ENCODE data around the gene SUPT4H1.

The SUPT4H1 gene

GRCh38 chr17:58381124-58382035 is 29.4 kb upstream of the SUPT4H1 start:
- peak in 3 of 51 donors; percentile 4 to 17 (median 7) for DNase-seq

DNA sequence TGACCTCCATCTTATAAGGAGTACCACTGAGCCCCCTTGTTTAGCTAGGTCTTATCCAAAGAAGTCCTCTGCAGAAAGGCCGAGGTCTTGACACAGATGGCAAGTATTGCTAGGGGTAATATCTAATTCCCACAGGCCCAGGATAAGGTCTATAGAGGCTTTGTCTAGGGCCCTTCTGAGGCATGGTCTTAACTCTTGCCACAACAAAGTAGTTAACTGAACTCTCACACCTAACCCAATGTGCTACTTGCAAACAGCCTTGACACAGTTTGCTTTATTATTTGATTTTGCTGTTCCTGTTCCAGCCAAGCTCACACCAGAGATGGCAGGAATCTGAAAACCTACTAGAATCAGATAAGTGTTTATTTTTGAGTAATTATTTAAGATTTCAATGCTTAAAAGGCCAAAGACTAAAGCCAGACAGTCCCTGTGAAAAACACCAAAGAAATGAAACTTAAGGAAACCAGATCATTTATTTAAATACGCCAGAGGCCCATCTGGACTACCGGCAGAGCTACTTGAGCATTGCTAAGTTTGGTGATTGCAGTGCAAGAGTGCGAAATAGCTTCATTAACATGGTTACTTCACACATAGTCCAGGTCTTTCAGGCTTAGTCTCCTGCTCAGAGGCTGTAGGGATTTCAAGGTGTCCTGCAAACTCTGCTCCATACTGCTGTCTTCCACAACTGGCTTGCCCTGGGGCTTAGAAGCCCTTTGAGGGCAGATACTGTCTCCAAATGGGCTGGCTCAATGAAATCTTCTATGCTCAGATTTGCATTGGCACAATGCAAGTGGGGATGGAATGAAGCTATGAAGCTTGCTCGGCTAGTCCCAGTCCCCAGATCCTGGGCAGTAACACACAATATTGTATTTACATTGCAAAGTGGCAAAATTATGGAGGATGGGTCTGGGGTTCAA is 28.5 kb upstream of the SUPT4H1 start:
- no peak for DNase-seq

DNA sequence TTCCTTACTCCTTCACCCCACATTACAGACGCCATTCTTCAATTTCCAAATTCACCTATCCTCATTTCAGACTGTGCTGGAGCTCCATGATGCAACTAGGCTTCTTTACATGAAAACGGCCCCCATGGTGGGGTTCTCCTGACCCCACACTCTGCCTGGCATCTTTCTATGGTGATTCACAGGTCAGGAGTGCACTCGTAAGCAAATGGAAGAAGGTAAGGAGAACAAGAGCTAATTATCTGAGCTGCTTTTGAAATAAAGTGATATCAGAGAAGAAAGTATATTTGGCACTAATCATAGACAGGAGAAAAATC is 27.5 kb upstream of the SUPT4H1 start:
- no peak for DNase-seq

DNA sequence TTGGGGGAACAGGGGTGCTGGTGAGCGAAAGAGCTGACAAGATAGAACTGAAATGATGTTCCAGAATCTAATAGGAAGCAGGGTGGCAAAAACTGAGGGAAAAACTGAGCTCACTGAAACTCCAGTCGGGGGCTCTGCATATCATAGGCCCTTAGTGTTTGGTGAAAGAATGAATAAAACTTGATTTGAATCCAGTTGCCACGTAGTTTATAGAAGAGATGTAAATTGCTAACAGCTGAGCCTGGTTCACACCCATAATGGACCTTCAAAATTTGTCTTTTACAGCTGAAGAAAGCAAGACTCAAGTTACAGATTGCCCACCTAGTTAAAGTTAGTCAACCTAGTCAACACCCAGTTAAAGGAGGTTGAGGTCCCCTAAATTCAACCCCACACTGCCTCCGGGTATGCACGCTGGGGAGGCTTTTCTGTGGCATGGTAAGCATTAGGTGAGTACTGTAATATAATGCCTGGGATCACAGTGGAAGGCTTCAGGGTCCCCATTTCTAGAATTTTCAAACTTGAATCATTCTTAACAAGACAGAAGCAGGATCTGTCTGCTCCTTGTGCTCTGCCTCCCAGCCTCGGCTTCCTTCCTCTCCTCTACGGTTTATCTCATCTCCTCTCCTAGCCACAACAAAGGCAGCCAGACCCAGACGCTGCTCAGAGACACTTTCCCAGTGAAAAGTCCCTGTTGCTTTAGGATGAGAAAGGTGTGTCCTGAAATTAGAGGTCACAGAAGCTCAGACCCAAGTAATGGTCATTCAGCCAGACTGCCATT is 26.9 kb upstream of the SUPT4H1 start:
- no peak for DNase-seq

- no peak for DNase-seq
Measured at GRCh38 chr17:58377661-58378060, 25.7 kb upstream of the SUPT4H1 start.

- no peak for DNase-seq
Measured at GRCh38 chr17:58377093-58377601, 25.1 kb upstream of the SUPT4H1 start.

- DNase-seq, result no peak
Measured at GRCh38 chr17:58376472-58377000, 24.5 kb upstream of the SUPT4H1 start.

DNA sequence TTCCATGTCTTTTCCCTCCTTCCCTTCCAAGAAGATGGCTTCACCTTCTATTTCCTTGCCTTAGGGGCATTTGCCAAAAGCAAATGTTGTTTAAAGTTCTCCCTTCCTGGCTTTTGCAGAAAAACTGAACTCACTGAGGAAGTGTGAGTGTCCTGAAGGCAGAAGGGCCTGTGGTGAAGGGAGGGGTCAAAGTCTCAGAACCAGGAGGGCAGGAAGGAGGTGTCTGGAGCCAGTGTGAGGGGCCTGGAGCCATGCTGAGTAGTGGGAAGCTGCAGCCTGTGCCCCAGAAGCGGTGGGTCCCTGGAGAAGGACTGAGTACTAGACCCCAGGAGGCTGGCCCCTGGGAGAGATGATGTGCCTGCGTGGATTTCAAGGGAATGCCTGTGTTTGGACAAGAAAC is 23.8 kb upstream of the SUPT4H1 start:
- no peak for DNase-seq

DNA sequence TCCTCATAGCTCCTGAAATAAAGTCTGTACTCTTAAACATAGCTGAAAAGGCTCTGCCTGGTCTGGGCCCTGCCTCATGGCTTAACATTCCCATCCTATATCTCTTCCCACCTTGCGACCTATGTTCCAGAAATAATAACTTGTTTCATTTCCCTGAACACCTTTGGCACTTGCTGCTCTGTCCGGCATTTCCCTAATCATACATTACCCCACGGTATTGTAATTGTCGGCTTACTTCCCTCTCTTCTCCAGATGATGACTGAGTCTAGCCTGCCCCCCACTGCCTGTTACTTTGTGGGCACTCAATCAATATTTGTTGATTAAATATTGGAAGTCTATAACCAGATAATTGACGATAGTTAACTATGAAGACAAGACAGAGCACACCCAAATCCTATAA is 23.3 kb upstream of the SUPT4H1 start:
- no peak for DNase-seq

DNA sequence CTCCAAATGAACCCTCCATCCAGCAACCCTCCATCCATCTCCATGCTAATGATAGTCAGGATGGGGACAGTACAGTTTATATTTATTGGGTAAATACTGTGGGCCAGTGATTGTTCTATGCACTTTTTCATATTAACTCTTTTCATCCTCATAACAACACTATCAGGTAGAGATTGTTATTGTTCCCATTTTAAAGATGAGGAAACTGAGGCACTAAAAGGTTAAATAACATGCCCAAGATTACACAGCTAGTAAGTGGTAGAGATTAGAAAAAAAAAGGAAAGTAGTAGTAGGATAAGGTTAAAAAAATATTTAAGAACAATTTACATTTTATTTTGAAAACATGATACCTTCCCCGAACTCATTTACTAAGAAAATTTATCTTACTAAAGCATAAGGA is 21.9 kb upstream of the SUPT4H1 start:
- no peak for DNase-seq

DNA sequence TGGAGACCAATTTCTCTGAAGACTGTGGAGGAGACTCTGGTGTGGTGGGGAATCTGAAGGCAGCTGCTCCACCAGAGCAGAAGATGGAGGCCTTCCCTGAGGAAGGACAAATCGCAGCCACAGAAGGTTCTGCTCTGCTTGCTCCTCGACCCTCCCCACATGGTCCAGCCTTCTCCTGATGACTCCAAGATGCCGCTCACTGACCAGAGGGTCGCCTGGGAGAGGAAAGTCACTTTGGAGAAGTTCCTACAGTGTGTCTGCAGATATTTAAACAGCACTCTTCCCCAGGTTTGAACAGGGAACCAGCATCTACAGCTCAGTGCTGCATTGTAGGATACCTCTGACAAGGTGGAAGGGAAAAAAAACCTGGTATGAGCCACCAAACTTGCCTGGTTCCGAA is 21.0 kb upstream of the SUPT4H1 start:
- DNase-seq, result no peak

DNA sequence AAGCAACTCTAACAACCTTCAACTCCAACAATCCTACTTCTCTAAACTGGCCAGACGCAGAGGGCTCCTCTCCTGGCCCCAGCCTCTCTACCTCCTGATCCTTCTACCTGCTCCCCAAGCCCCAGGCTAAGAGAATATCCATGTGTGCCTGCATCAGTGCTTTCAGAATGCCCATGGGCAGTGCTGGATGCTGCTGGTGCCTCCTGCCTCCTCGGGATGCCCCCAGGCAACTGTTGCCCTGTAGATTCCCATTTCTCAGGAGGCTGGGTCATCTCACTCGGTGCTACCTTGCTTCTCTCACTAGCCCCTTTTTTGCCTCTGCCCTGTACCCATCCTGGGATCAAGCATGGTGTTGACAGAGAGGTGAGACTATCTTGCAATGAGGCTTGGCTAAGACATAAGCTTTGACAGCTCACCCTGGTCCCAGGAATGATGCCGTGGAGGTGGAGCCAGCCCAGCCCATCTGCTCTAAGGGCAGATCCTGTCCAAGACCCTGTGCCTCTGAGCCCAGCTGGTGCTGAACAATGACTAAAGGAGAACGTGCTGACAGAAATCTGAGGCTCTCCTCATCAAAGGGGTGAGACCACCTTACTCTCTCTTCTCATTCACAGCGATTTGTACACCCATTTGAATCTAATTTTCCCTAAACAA is 19.4 kb upstream of the SUPT4H1 start:
- no peak for DNase-seq

DNA sequence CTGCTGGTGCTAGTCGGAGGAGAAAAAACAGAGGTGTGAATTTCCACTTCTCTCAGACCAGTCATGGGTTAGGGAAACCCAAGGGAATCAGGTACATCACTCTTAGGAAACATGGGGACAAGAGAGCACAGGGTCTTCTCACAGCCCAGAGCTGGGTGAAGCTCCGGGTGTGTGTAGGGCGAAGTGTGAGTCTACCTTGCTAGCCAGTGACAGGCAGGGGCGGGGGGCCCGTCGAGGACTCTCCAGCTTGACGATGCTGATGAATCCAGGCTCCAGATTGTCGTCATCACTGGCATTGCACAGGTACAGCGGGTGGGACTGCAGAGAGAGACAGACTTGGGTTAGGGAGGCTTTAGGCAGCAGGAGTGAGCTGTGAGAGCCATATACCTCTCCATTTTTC is 18.7 kb upstream of the SUPT4H1 start:
- no peak for DNase-seq

DNA sequence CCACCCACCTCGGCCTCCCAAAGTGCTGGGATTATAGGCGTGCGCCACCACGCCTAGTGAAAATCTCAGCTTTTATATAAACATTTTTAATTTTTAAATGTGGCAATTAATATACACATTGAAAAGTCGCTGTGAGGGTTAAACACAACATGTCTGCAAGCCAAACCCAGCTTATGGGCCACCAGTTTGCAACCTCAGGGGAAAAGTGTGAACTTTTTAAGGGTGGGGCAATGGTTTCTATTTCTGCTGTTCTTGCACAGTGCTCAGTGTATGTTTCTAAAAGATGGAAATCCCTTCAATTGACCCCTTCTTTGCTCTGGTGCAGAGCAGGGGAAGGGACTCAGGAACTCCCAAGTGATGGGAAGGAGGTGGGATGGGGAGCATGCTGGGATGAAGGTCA is 18.3 kb upstream of the SUPT4H1 start:
- DNase-seq, result no peak

GRCh38 chr17:58369214-58370031 is 17.4 kb upstream of the SUPT4H1 start:
- no peak for DNase-seq

DNA sequence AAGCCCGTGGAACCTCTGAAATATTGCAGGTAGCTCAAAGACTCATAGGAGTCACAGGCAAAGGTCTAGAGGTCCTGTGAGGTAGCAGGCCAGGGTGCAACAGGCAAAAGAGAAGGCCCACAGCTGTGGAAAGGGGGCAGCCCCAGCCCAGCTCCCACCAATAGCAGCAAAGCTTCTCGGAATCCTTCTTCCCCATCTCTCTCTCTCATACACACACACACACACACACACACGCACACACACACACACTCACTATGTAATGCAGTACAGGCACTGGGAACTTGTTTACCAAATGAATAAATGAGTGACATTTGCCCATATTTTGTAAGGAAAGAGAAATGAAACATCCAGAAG is 16.8 kb upstream of the SUPT4H1 start:
- DNase-seq, result no peak

GRCh38 chr17:58367461-58367860 is 15.5 kb upstream of the SUPT4H1 start:
- no peak for DNase-seq

DNA sequence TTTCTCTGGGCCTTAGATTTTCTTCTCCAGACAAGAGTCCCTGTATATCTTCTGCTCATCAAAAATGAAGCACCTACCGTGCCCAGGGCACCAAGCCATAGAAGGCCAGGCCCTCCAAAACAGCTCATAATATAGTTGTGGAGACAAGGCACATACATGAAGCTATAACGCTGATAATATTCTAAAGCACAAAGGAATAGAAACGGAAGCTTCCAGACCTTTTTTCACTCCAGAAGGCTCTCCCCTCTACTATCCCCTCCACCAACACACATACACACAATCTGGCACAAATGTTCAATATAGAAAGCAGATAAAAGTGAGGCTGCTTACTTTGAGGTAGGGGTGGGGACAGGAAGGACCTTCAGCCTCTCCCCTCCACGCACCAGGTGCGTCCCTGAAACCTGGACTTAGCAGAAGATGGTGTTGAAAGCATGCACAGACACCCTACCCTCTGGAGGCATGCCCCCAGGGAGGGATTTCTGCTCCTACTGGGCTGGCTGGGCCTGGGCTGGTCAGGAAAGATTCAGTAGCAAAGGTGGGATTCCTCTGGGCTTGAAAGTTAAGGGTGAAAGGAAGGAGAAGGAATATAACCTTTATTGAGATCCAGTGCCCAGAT is 14.1 kb upstream of the SUPT4H1 start:
- no peak for DNase-seq

DNA sequence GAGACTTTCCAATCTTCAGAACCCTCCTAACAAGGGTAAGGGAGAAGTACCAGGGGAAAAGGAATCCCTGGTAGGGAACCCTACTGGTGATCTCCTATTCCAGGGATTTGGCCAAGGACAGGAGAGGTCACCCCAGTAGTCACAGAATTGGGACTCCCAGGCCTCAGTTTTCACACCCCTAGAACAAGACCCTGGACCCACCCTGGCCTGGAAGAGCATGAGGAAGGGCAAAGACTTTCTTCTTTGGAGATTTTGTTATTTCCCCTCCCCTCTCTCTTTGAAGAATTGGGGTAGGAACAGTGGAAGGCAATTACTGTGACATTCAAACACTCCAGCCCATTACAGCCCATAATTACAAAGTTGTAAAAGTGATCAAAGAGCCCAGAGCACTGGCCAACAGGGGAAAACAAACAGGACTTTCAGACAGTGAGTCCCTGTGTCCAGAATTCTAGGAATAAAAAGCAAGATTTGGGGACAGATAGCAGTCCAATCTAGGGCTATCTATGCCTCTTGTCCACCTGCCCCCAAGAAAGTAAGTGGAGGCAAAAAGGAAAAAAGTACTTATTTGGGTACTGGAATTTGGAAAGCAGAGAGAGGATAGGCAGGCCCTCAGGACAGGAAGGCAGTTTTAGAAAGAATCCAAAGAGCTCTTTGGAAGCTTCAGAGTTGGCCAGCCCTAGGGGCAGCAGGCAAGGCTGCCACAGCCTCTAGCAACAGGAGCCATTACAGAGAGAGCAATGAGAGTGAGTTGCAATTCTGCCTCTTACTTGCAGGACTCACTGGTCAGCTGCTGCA is 13.4 kb upstream of the SUPT4H1 start:
- DNase-seq, result no peak

Data from hypothalamus (tissue), 51 donors.